ENCODE results near the gene ZMYND8. TPM values are rescaled to one million over a fixed set of nuclear protein-coding genes. Genes with fewer than 3 reads are reported as not detected.

The ZMYND8 gene
- polyA plus RNA-seq, 3 donors, result 1.4 to 13.8 (median 5.8) TPM

- H3K9me3 ChIP-seq (replicated peaks in 1 of 2; ENCODE audit: control insufficient read depth in 1 of 2, insufficient read depth in 1 of 2, low read length in 2 of 2), result no peaks in the 10 kb centered on the region
- intact Hi-C loops (cut with micrococcal nuclease), result no loop called here
- H3K36me3 ChIP-seq (replicated peaks in 1 of 2; ENCODE audit: control insufficient read depth in 1 of 2, insufficient read depth in 2 of 2, low read length in 2 of 2), result peaks cover 54 to 89% of the 10 kb centered on the region in 2 donors
- Mint-ChIP-seq H3K4me1 (peaks cover 2% of the 10 kb centered on the region), H3K36me3 (peaks cover 47 to 84% of the 10 kb centered on the region in 2 donors), H3K27me3 (ENCODE audit: low read depth in 3 of 3) (peaks cover 0 to 2% (median 0%) of the 10 kb centered on the region in 3 donors), H3K27ac (peak overlapping the region in 1 of 7 donors; percentile 11), H3K4me3 (no peak overlapping the region), H3K9me3 (no peaks in the 10 kb centered on the region)
- no peak overlapping the region for H2AFZ ChIP-seq (ENCODE audit: insufficient read depth, low read depth, low read length, poor library complexity, severe bottlenecking)
- no peak overlapping the region for H3K4me2 ChIP-seq (replicated peaks; ENCODE audit: extremely low read depth, low read length, poor library complexity, severe bottlenecking)
- TF ChIP-seq CTCF (IDR thresholded peaks at IDR 0.05), result no peak
- peaks cover 41% of the 10 kb centered on the region for H3K79me2 ChIP-seq (ENCODE audit: insufficient read depth, low read length)
- peaks cover 36% of the 10 kb centered on the region for H4K20me1 ChIP-seq (ENCODE audit: insufficient read depth, low read length)
- H3K4me3 ChIP-seq (replicated peaks in 1 of 3; ENCODE audit: low read depth in 2 of 3, low read length in 3 of 3), result no peak overlapping the region
- no peaks in the 10 kb centered on the region for H3K27me3 ChIP-seq (ENCODE audit: control insufficient read depth in 2 of 2, insufficient read depth in 2 of 2, low read length in 2 of 2)
- no peaks in the 10 kb centered on the region for H3K4me1 ChIP-seq (ENCODE audit: control insufficient read depth in 1 of 2, insufficient read depth in 2 of 2, low read length in 2 of 2)
- DNase-seq, result no peak
- 99% methylated on average over 5 of the region's 5 CpGs for WGBS (ENCODE audit: insufficient coverage)
- H3K27ac ChIP-seq (ENCODE audit: low read depth in 1 of 2, low read length in 2 of 2), result no peak overlapping the region
- H3K9ac ChIP-seq (ENCODE audit: insufficient read depth, low read length, poor library complexity, severe bottlenecking), result no peak overlapping the region
These were observed 88.9 kb downstream of the ZMYND8 start for GRCh38 chr20:47267621-47268020.

GRCh38 chr20:47266847-47267515 is 89.5 kb downstream of the ZMYND8 start:
- H3K36me3 Mint-ChIP-seq, result peaks cover 50 to 85% of the 10 kb centered on the region in 2 donors
- no peaks in the 10 kb centered on the region for H3K9me3 Mint-ChIP-seq
- no peak for DNase-seq
- H3K27ac Mint-ChIP-seq, result peak overlapping the region in 2 of 7 donors; percentile 27 to 64
- intact Hi-C loops (cut with micrococcal nuclease), result no loop called here
- 94% methylated on average over 2 of the region's 7 CpGs for WGBS (ENCODE audit: insufficient coverage)
- no peak overlapping the region for H3K4me3 Mint-ChIP-seq
- TF ChIP-seq CTCF (IDR thresholded peaks at IDR 0.05), result no peak
- H3K36me3 ChIP-seq (replicated peaks in 1 of 2; ENCODE audit: control insufficient read depth in 1 of 2, insufficient read depth in 2 of 2, low read length in 2 of 2), result peaks cover 54 to 90% of the 10 kb centered on the region in 2 donors
- H2AFZ ChIP-seq (ENCODE audit: insufficient read depth, low read depth, low read length, poor library complexity, severe bottlenecking), result no peak overlapping the region
- H3K79me2 ChIP-seq (ENCODE audit: insufficient read depth, low read length), result peaks cover 37% of the 10 kb centered on the region
- no peak overlapping the region for H3K4me3 ChIP-seq (replicated peaks in 1 of 3; ENCODE audit: low read depth in 2 of 3, low read length in 3 of 3)
- H4K20me1 ChIP-seq (ENCODE audit: insufficient read depth, low read length), result peaks cover 35% of the 10 kb centered on the region
- peaks cover 0 to 2% (median 0%) of the 10 kb centered on the region in 3 donors for H3K27me3 Mint-ChIP-seq (ENCODE audit: low read depth in 3 of 3)
- no peak overlapping the region for H3K27ac ChIP-seq (ENCODE audit: low read depth in 1 of 2, low read length in 2 of 2)
- no peaks in the 10 kb centered on the region for H3K4me1 ChIP-seq (ENCODE audit: control insufficient read depth in 1 of 2, insufficient read depth in 2 of 2, low read length in 2 of 2)
- H3K4me2 ChIP-seq (replicated peaks; ENCODE audit: extremely low read depth, low read length, poor library complexity, severe bottlenecking), result no peak overlapping the region
- H3K9ac ChIP-seq (ENCODE audit: insufficient read depth, low read length, poor library complexity, severe bottlenecking), result no peak overlapping the region
- no peaks in the 10 kb centered on the region for H3K27me3 ChIP-seq (ENCODE audit: control insufficient read depth in 2 of 2, insufficient read depth in 2 of 2, low read length in 2 of 2)
- peaks cover 4% of the 10 kb centered on the region for H3K4me1 Mint-ChIP-seq
- no peaks in the 10 kb centered on the region for H3K9me3 ChIP-seq (replicated peaks in 1 of 2; ENCODE audit: control insufficient read depth in 1 of 2, insufficient read depth in 1 of 2, low read length in 2 of 2)

All from CD14-positive monocyte (primary cell).